Hepatic stellate cell (primary cell): ENCODE measurements around the gene C19orf47.
A peak's percentile ranks its signal among the peaks of the same experiment; 100 is the strongest.
"Not testable (repeated sequence)": the region's sequence is repeated elsewhere in the genome, so short reads cannot be mapped to it uniquely, and the experiment has no call there.

Experiments used
- DNase-seq: peaks from one replicate; pipeline ENCODE4 v3.0.0; 2011; ENCODE audit warnings: low spot score

Gene C19orf47

GRCh38 chr19:40344422-40344821, 3.8 kb downstream of the C19orf47 start:
- DNase-seq, result no peak

GRCh38 chr19:40342644-40343311, 5.4 kb downstream of the C19orf47 start:
- no peak for DNase-seq

GRCh38 chr19:40341601-40342482, 6.4 kb downstream of the C19orf47 start:
- peak; percentile 22 for DNase-seq

DNA sequence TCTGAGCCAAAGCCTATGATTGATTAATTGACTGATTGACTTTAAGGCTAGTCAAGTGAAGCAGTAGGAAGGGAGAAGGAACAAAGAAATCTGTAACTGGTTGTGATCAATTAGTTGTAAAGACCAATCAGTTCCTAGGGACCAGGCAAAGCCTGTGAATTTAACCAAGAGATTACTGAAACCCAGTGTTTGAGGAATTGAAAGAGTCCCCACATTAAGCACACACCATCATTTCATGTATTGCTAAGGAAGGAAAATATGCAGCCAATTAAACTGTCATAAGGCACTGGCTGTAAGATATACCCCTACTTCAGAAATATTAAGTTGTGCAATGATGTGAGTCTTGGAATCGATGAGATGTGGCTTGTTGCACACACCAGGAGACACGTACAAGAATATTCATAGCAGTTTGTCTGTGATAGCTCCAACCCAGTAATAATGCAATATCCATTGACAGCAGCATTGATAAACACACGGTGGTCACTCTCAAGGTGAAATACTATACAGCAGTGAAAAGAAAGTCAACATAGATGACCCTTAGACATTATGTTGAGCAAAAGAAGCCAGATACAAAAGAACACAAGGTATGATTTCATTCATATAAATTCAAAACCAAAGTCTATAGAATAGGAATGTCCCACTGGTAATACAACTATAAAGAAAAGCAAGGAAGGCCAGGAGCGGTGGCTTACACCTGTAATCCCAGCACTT, 9.0 kb downstream of the C19orf47 start:
- DNase-seq, result no peak

DNA sequence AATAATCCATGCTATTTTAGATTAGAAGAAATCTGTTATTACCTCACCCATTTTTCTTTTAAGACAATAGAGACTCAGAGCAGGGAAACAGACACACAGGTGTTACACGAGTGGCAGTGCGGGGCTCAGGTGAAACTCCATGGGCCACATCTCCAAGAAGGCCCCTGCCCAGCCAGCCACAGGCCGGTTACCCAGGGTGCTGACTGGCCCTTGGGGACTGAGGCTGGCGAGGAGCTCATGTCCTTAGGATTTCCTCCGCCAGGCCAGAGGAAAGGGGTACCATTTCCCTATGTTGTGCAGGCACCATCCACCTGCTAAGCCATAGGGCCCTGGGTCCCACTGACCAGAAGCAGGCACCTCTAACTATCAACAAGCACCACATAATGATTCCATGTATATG, 10.6 kb downstream of the C19orf47 start:
- no peak for DNase-seq

DNA sequence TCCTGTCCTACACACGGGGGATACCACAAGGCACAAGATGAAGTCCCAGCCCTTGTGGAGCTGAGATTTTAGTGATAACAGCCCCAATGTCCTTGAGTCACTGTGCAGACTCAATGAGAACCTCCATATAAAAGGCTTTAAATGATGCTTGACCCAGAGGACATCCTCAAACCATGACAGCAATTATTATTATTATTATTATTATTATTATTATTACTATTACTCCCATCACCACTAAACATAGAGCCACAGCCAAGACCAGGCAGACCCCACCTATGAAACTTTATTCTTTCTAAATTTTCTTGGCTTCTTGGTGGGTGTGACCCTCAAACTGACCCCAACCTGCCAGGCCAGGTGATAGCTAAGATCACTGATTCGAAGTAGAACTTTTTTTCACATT, 11.1 kb downstream of the C19orf47 start:
- no peak for DNase-seq

- no peak for DNase-seq
These were observed 11.6 kb downstream of the C19orf47 start for GRCh38 chr19:40336601-40336900.

- no peak for DNase-seq
These were observed 12.2 kb downstream of the C19orf47 start for GRCh38 chr19:40335855-40336600.

- DNase-seq, result no peak
These were observed 13.1 kb downstream of the C19orf47 start for GRCh38 chr19:40335101-40335500.

DNA sequence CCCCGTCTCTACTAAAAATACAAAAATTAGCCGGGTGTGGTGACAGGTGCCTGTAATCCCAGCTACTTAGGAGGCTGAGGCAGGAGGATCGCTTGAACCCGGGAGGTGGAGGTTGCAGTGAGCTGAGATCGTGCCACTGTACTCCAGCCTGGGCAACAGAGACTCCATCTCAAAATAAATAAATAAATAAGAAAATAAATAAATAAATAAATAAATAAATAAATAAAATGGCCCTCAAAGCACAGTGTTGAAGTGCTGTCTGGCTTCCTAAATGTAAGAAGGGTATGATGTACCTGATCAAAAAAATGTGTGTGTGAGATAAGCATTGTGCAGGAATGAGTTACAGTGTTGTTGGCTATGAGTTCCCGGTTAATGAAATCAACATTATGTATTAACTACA, 15.1 kb downstream of the C19orf47 start:
- not testable (repeated sequence) for DNase-seq

GRCh38 chr19:40332669-40333068, 15.5 kb downstream of the C19orf47 start:
- no peak for DNase-seq

- no peak for DNase-seq
These were observed 17.1 kb downstream of the C19orf47 start for GRCh38 chr19:40331052-40331451.

GRCh38 chr19:40326201-40326600, 22.0 kb downstream of the C19orf47 start:
- no peak for DNase-seq

- DNase-seq, result no peak
These were observed 24.5 kb downstream of the C19orf47 start for GRCh38 chr19:40323705-40324104.

DNA sequence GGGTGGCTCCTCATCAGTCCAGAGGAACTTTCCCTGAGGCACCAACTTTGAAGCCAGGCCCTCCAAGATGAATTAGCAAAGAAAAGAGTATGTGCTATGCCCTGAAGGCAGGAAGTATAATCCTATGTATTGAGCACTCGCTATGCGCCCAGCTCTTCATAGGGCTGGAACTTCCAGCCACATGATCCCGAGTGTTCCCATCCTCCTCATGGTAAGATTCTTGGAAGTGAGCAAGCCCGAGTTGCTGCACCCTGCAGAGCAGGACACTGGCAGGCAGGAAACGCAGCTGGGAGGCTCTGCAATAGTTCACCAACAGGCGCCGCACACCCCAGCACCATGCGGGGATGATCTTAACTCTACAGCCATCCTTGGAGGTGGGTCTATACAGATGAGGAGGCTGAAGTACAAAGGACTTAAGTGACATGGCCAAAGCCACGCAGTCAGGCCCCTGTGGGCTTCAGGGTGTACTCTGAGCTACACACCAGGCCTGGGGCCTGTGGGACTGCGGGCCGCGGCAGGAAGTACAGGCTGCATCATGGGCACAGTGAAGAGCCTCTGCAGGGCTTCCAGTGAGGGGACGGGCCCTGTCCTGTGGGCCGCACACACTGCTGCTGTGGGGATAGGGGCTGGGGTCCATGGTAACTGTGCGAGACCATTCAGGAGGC, 25.1 kb downstream of the C19orf47 start:
- no peak for DNase-seq

- DNase-seq, result peak; percentile 32
These were observed 26.0 kb downstream of the C19orf47 start for GRCh38 chr19:40322271-40322610.

- no peak for DNase-seq
These were observed 26.5 kb downstream of the C19orf47 start for GRCh38 chr19:40321566-40322270.

- DNase-seq, result no peak
These were observed 27.1 kb downstream of the C19orf47 start for GRCh38 chr19:40321076-40321475.

- no peak for DNase-seq
These were observed 27.6 kb downstream of the C19orf47 start for GRCh38 chr19:40320558-40320935.

DNA sequence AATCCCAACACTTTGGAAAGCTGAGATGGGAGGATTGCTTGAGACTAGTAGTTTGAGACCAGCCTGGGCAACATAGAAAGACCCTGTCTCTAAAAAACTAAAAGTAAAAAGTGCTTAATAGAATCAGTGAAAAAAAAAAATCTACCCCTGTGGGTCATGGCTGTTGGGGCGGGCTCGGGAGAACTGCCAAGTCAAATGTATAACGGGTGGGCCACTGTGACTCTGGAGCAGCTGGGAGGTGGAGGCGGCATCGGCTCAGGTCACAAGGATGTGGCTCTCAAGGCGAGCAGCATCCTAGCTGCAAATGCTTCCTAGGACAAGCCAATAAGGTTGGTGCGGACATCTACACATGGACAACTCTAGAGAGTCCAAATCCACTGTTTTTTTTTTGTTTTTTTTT, 30.9 kb downstream of the C19orf47 start:
- DNase-seq, result no peak

- no peak for DNase-seq
These were observed 32.3 kb downstream of the C19orf47 start for GRCh38 chr19:40315812-40316470.
